Measurements from ENCODE around the gene OXA1L. TPM values are rescaled to one million over a fixed set of nuclear protein-coding genes. Genes with fewer than 3 reads are reported as not detected.

The OXA1L gene
- total RNA-seq, 2 donors from 2014 or later = 65.2 to 81.9 TPM

GRCh38 chr14:22797017-22797917, 30.8 kb downstream of the OXA1L start:
- H3K4me1 ChIP-seq (replicated peaks) = no peaks in the 10 kb centered on the region
- no peaks in the 10 kb centered on the region for H3K9me3 ChIP-seq
- intact Hi-C loops (cut with DNase I) = no loop called here
- no peak for DNase-seq (ENCODE audit: low spot score)
- TF ChIP-seq CTCF (IDR thresholded peaks at IDR 0.05) (no peak), POLR2AphosphoS5 (IDR thresholded peaks at IDR 0.05) (no peak), POLR2A (IDR thresholded peaks at IDR 0.05) (no peak)
- no peak overlapping the region for H3K27ac ChIP-seq
- 34% methylated on average over 5 of the region's 5 CpGs for WGBS
- no peaks in the 10 kb centered on the region for H3K27me3 ChIP-seq (replicated peaks; ENCODE audit: insufficient read depth)
- H3K36me3 ChIP-seq = no peaks in the 10 kb centered on the region
- no peak overlapping the region for H3K4me3 ChIP-seq

GRCh38 chr14:22798528-22798927, 32.0 kb downstream of the OXA1L start:
- H3K36me3 ChIP-seq = no peaks in the 10 kb centered on the region
- H3K27ac ChIP-seq = no peak overlapping the region
- H3K9me3 ChIP-seq = no peaks in the 10 kb centered on the region
- TF ChIP-seq POLR2A (IDR thresholded peaks at IDR 0.05) = no peak
- no peak for TF ChIP-seq POLR2AphosphoS5 (IDR thresholded peaks at IDR 0.05)
- no peak for TF ChIP-seq CTCF (IDR thresholded peaks at IDR 0.05)
- DNase-seq (ENCODE audit: low spot score) = no peak
- intact Hi-C loops (cut with DNase I) = no loop called here
- WGBS = 62% methylated on average over 2 of the region's 2 CpGs
- H3K4me3 ChIP-seq = no peak overlapping the region
- no peaks in the 10 kb centered on the region for H3K4me1 ChIP-seq (replicated peaks)
- H3K27me3 ChIP-seq (replicated peaks; ENCODE audit: insufficient read depth) = no peaks in the 10 kb centered on the region

- Histone ChIP-seq H3K4me3 (no peak overlapping the region), H3K27ac (no peak overlapping the region), H3K27me3 (replicated peaks; ENCODE audit: insufficient read depth) (no peaks in the 10 kb centered on the region), H3K4me1 (replicated peaks) (no peaks in the 10 kb centered on the region), H3K9me3 (no peaks in the 10 kb centered on the region), H3K36me3 (no peaks in the 10 kb centered on the region)
- WGBS = 96% methylated on average over 10 of the region's 10 CpGs
- intact Hi-C loops (cut with DNase I) = no loop called here
- TF ChIP-seq POLR2AphosphoS5 (IDR thresholded peaks at IDR 0.05) (no peak), POLR2A (IDR thresholded peaks at IDR 0.05) (no peak), CTCF (IDR thresholded peaks at IDR 0.05) (no peak)
- no peak for DNase-seq (ENCODE audit: low spot score)
Observed at GRCh38 chr14:22800346-22800745, 33.9 kb downstream of the OXA1L start.

- Histone ChIP-seq H3K4me3 (no peak overlapping the region), H3K36me3 (no peaks in the 10 kb centered on the region), H3K27me3 (replicated peaks; ENCODE audit: insufficient read depth) (no peaks in the 10 kb centered on the region), H3K27ac (no peak overlapping the region), H3K9me3 (no peaks in the 10 kb centered on the region), H3K4me1 (replicated peaks) (no peaks in the 10 kb centered on the region)
- DNase-seq (ENCODE audit: low spot score) = no peak
- no peak for TF ChIP-seq POLR2A (IDR thresholded peaks at IDR 0.05)
- no peak for TF ChIP-seq CTCF (IDR thresholded peaks at IDR 0.05)
- no peak for TF ChIP-seq POLR2AphosphoS5 (IDR thresholded peaks at IDR 0.05)
- intact Hi-C loops (cut with DNase I) = no loop called here
- 83% methylated on average over 8 of the region's 8 CpGs for WGBS
Observed at GRCh38 chr14:22801716-22802115, 35.2 kb downstream of the OXA1L start.

Measured in prostate gland (tissue), 2 donors.